ENCODE data around the gene MICU1. TPM values are rescaled to one million over a fixed set of nuclear protein-coding genes. Genes with fewer than 3 reads are reported as not detected.
A peak's percentile ranks its signal among the peaks of the same experiment; 100 is the strongest.

Gene MICU1
- polyA plus RNA-seq, 1 experiment = 40.4 TPM

GRCh38 chr10:72344932-72345331, 280.9 kb downstream of the MICU1 start:
- TF ChIP-seq CTCF (IDR thresholded peaks at IDR 0.05; ENCODE audit: insufficient read depth, low read depth, low read length) = no peak
- Histone ChIP-seq H3K36me3 (ENCODE audit: control insufficient read depth, insufficient read depth, low read length) (peaks cover 25% of the 10 kb centered on the region), H3K27me3 (ENCODE audit: control insufficient read depth, insufficient read depth, low read length) (no peaks in the 10 kb centered on the region), H3K4me3 (ENCODE audit: low read depth, low read length) (no peak overlapping the region)
- POLR2A ChIA-PET = no interaction called here
- DNase-seq (ENCODE audit: low read depth) = no peak
- CTCF ChIA-PET = interaction anchor here (1.0 to 1.5 kb wide), 2 partner anchors 8 to 295 kb away, joined by 3 to 4 read pairs; no protein-coding TSS in a partner anchor

GRCh38 chr10:72342911-72343310, 283.0 kb downstream of the MICU1 start:
- Histone ChIP-seq H3K4me3 (ENCODE audit: low read depth, low read length) (no peak overlapping the region), H3K27me3 (ENCODE audit: control insufficient read depth, insufficient read depth, low read length) (no peaks in the 10 kb centered on the region), H3K36me3 (ENCODE audit: control insufficient read depth, insufficient read depth, low read length) (peaks cover 23% of the 10 kb centered on the region)
- POLR2A ChIA-PET = no interaction called here
- CTCF ChIA-PET = interaction anchor here (1.0 to 2.8 kb wide), 3 partner anchors 8 to 446 kb away, joined by 3 to 9 read pairs (median 5); no protein-coding TSS in a partner anchor
- DNase-seq (ENCODE audit: low read depth) = no peak
- TF ChIP-seq CTCF (IDR thresholded peaks at IDR 0.05; ENCODE audit: insufficient read depth, low read depth, low read length) = no peak

GRCh38 chr10:72340510-72341261, 285.2 kb downstream of the MICU1 start:
- TF ChIP-seq CTCF (IDR thresholded peaks at IDR 0.05; ENCODE audit: insufficient read depth, low read depth, low read length) = peak; percentile 98
- ChIA-PET CTCF (interaction anchor here (0.6 to 2.8 kb wide), 16 partner anchors 8 to 272 kb away, joined by 3 to 9 read pairs (median 4); no protein-coding TSS in a partner anchor), POLR2A (interaction anchor here (0.6 kb wide), 1 partner anchor 56 kb away, joined by 3 read pairs; no protein-coding TSS in a partner anchor)
- DNase-seq (ENCODE audit: low read depth) = no peak
- Histone ChIP-seq H3K27me3 (ENCODE audit: control insufficient read depth, insufficient read depth, low read length) (no peaks in the 10 kb centered on the region), H3K36me3 (ENCODE audit: control insufficient read depth, insufficient read depth, low read length) (peaks cover 28% of the 10 kb centered on the region), H3K4me3 (ENCODE audit: low read depth, low read length) (no peak overlapping the region)

GRCh38 chr10:72338180-72338579, 287.7 kb downstream of the MICU1 start:
- ChIA-PET POLR2A (no interaction called here), CTCF (interaction anchor here (1.1 to 2.6 kb wide), 13 partner anchors 12 to 499 kb away, joined by 3 to 22 read pairs (median 7); no protein-coding TSS in a partner anchor)
- peaks cover 30% of the 10 kb centered on the region for H3K36me3 ChIP-seq (ENCODE audit: control insufficient read depth, insufficient read depth, low read length)
- no peak overlapping the region for H3K4me3 ChIP-seq (ENCODE audit: low read depth, low read length)
- no peak for DNase-seq (ENCODE audit: low read depth)
- TF ChIP-seq CTCF (IDR thresholded peaks at IDR 0.05; ENCODE audit: insufficient read depth, low read depth, low read length) = no peak
- no peaks in the 10 kb centered on the region for H3K27me3 ChIP-seq (ENCODE audit: control insufficient read depth, insufficient read depth, low read length)

GRCh38 chr10:72337722-72338121, 288.2 kb downstream of the MICU1 start:
- ChIA-PET CTCF (interaction anchor here (0.6 to 2.6 kb wide), 31 partner anchors 10 to 500 kb away, joined by 3 to 22 read pairs (median 5); partner anchors contain the start of genes DDIT4 and DNAJB12), POLR2A (no interaction called here)
- TF ChIP-seq CTCF (IDR thresholded peaks at IDR 0.05; ENCODE audit: insufficient read depth, low read depth, low read length) = no peak
- Histone ChIP-seq H3K36me3 (ENCODE audit: control insufficient read depth, insufficient read depth, low read length) (peaks cover 28% of the 10 kb centered on the region), H3K4me3 (ENCODE audit: low read depth, low read length) (no peak overlapping the region), H3K27me3 (ENCODE audit: control insufficient read depth, insufficient read depth, low read length) (no peaks in the 10 kb centered on the region)
- no peak for DNase-seq (ENCODE audit: low read depth)
